ENCODE measurements around the gene TMEM37.

Gene TMEM37

DNA sequence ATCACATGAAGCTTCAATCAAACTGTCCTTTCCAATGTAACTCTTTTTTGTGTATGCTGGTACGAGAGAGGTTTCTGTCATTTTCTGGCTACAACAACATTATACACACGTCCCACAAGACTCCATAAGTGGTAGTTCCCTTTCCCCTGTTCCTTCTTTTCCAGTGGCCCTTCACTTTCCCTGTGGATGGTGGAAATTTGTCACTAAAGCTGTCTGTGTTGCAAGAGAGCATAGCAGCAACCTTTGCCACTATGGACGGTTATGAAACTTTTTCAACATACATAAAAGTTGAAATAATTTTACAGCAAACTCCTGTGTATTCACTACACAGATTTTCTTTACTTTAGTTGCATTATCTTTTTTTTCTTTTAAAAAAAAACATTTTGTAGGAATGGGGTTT is 46.2 kb upstream of the TMEM37 start:
- DNase-seq (no peak), ATAC-seq (ENCODE audit: insufficient read depth, low read depth) (no peak)
- Histone ChIP-seq H4K20me1 (ENCODE audit: insufficient read depth, low read length) (no peaks in the 10 kb centered on the region), H3K27ac (ENCODE audit: low read length) (no peak overlapping the region), H3K9ac (ENCODE audit: low read depth, low read length) (no peak overlapping the region), H3K4me1 (ENCODE audit: insufficient read depth, low read length) (peaks cover 12% of the 10 kb centered on the region), H2AFZ (ENCODE audit: low read depth, low read length) (no peak overlapping the region), H3K27me3 (ENCODE audit: insufficient read depth, low read length, poor library complexity) (peaks cover 9% of the 10 kb centered on the region), H3K79me2 (ENCODE audit: insufficient read depth, low read length) (no peaks in the 10 kb centered on the region), H3K36me3 (ENCODE audit: insufficient read depth, low read length) (no peaks in the 10 kb centered on the region), H3K4me2 (ENCODE audit: insufficient read depth, low read length) (no peak overlapping the region), H3K4me3 (ENCODE audit: low read depth in 1 of 2, low read length in 2 of 2) (no peak overlapping the region), H3K9me3 (ENCODE audit: insufficient read depth, low read length, severe bottlenecking) (no peaks in the 10 kb centered on the region)
- TF ChIP-seq, protein P1, sequence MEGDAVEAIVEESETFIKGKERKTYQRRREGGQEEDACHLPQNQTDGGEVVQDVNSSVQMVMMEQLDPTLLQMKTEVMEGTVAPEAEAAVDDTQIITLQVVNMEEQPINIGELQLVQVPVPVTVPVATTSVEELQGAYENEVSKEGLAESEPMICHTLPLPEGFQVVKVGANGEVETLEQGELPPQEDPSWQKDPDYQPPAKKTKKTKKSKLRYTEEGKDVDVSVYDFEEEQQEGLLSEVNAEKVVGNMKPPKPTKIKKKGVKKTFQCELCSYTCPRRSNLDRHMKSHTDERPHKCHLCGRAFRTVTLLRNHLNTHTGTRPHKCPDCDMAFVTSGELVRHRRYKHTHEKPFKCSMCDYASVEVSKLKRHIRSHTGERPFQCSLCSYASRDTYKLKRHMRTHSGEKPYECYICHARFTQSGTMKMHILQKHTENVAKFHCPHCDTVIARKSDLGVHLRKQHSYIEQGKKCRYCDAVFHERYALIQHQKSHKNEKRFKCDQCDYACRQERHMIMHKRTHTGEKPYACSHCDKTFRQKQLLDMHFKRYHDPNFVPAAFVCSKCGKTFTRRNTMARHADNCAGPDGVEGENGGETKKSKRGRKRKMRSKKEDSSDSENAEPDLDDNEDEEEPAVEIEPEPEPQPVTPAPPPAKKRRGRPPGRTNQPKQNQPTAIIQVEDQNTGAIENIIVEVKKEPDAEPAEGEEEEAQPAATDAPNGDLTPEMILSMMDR (IDR thresholded peaks at IDR 0.05; ENCODE audit: borderline replicate concordance, extremely low read depth, low read length, poor library complexity, severe bottlenecking), result no peak
- TF ChIP-seq EZH2 (IDR thresholded peaks at IDR 0.05; ENCODE audit: borderline replicate concordance, low read depth, low read length, severe bottlenecking), result no peak

DNA sequence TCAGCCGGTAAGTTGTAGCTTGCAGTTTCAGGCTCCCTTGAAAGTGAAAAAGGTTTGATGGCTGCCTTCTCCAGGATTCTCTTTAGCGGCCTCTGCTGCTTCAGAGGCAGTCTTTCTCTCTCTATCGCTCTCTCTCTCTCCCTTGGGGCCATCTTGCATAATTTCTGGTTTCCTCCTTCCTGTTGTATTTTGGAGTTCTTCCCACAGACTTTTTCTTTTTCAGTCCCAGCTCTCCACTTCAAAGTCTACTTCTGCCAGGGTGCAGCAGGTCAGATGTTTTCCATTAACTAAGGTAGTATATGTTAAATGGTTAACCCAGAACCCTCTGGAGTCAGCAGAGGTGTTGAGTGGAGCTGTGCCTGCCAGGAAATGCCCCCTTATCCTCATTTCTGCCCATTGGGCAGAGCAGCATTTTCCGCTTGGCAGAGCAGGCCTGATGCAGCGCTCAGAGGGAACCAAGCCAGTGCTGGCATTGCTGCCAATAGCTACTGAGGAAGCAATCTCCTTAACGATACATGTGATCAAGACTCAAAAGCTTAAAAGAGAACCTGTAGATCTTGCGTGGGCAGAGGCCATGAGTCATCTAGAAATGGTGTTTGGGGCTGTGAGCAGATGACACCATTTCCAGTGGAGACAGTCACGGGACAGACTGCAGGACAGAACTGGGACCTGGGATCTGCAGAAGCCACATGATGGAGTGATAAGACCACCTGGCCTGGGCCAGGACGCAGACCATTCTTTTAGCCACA is 44.1 kb upstream of the TMEM37 start:
- DNase-seq, result peak; percentile 33

DNA sequence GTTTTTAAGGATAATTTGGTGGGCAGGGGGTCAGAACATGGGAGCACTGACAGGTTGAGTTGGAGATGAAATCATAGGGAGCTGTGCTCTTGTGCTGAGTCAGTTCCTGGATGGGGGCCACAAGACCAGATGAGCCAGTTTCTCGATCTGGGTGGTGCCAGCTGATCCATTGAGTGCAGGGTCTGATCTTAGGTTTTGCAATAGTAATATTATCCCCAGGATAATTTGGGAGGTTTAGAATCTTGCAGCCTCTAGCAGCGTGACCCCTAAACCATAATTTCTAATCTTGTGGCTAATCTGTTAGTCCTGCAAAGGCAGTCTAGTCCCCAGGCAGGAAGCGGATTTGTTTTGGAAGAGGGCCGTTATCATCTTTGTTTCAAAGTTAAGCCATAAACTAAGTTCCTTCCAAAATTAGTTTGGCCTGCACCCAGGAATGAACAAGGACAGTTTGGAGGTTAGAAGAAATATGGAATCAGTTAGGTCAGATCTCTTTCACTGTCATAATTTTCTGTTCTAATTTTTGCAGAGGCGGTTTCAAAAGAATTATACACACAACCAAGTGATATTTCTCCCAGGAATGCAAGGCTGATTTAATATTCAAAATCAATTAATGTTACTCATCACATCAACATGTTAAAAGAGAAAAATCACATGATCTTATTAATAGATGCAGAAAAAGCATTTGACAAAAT is 41.9 kb upstream of the TMEM37 start:
- DNase-seq, result no peak

More for the DNA sequence above, 44.1 kb upstream of the TMEM37 start:
- Histone ChIP-seq H4K20me1 (ENCODE audit: insufficient read depth, low read length) (no peaks in the 10 kb centered on the region), H3K9me3 (ENCODE audit: insufficient read depth, low read length, severe bottlenecking) (no peaks in the 10 kb centered on the region), H3K79me2 (ENCODE audit: insufficient read depth, low read length) (no peaks in the 10 kb centered on the region), H3K27ac (ENCODE audit: low read length) (no peak overlapping the region), H3K4me2 (ENCODE audit: insufficient read depth, low read length) (no peak overlapping the region), H3K4me3 (ENCODE audit: low read depth in 1 of 2, low read length in 2 of 2) (no peak overlapping the region), H2AFZ (ENCODE audit: low read depth, low read length) (no peak overlapping the region), H3K27me3 (ENCODE audit: insufficient read depth, low read length, poor library complexity) (peaks cover 4% of the 10 kb centered on the region), H3K4me1 (ENCODE audit: insufficient read depth, low read length) (peaks cover 12% of the 10 kb centered on the region), H3K36me3 (ENCODE audit: insufficient read depth, low read length) (no peaks in the 10 kb centered on the region), H3K9ac (ENCODE audit: low read depth, low read length) (no peak overlapping the region)
- no peak for TF ChIP-seq EZH2 (IDR thresholded peaks at IDR 0.05; ENCODE audit: borderline replicate concordance, low read depth, low read length, severe bottlenecking)
- TF ChIP-seq, protein P1 (IDR thresholded peaks at IDR 0.05; ENCODE audit: borderline replicate concordance, extremely low read depth, low read length, poor library complexity, severe bottlenecking), result peak; percentile 55
- peak; percentile 92 for ATAC-seq (ENCODE audit: insufficient read depth, low read depth)

More for the DNA sequence above, 41.9 kb upstream of the TMEM37 start:
- H4K20me1 ChIP-seq (ENCODE audit: insufficient read depth, low read length), result no peaks in the 10 kb centered on the region
- peaks cover 12% of the 10 kb centered on the region for H3K4me1 ChIP-seq (ENCODE audit: insufficient read depth, low read length)
- no peak for ATAC-seq (ENCODE audit: insufficient read depth, low read depth)
- peaks cover 4% of the 10 kb centered on the region for H3K27me3 ChIP-seq (ENCODE audit: insufficient read depth, low read length, poor library complexity)
- H3K9me3 ChIP-seq (ENCODE audit: insufficient read depth, low read length, severe bottlenecking), result no peaks in the 10 kb centered on the region
- no peak overlapping the region for H3K9ac ChIP-seq (ENCODE audit: low read depth, low read length)
- H3K27ac ChIP-seq (ENCODE audit: low read length), result no peak overlapping the region
- no peak overlapping the region for H3K4me3 ChIP-seq (ENCODE audit: low read depth in 1 of 2, low read length in 2 of 2)
- no peaks in the 10 kb centered on the region for H3K79me2 ChIP-seq (ENCODE audit: insufficient read depth, low read length)
- no peak overlapping the region for H2AFZ ChIP-seq (ENCODE audit: low read depth, low read length)
- no peaks in the 10 kb centered on the region for H3K36me3 ChIP-seq (ENCODE audit: insufficient read depth, low read length)
- TF ChIP-seq, protein P1 (IDR thresholded peaks at IDR 0.05; ENCODE audit: borderline replicate concordance, extremely low read depth, low read length, poor library complexity, severe bottlenecking), result no peak
- no peak for TF ChIP-seq EZH2 (IDR thresholded peaks at IDR 0.05; ENCODE audit: borderline replicate concordance, low read depth, low read length, severe bottlenecking)
- H3K4me2 ChIP-seq (ENCODE audit: insufficient read depth, low read length), result no peak overlapping the region

Measured in DND-41 (cell line).